ENCODE results near the gene TTLL11. TPM values are rescaled to one million over a fixed set of nuclear protein-coding genes. Genes with fewer than 3 reads are reported as not detected.

TTLL11 gene
- total RNA-seq, 1 experiment from 2014 or later = 1.5 TPM

DNA sequence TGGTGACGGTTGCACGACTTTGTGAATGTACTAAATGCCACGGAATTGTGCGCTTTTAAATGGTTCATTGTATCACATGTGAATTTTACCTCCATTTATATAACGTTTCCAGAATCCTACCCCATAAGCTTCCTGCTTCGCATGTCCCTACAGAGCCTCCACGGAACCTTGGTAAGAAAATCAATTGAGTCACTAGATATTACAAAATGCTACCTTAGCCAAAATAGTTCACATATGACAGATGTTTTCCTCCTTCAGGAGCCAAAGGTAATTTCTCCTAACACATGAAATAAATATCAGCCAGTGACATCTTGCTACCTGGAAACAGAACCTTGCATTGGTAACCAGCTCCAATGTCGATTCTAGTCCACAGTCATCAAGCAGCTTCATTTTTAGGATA lies 125.1 kb downstream of the TTLL11 start:
- H3K23ac ChIP-seq (ENCODE audit: insufficient read length, low read depth, low read length) = no peak overlapping the region
- H2BK120ac ChIP-seq (ENCODE audit: low read depth, low read length, poor library complexity, severe bottlenecking) = no peak overlapping the region
- H3K27me3 ChIP-seq (ENCODE audit: insufficient read depth, low read length) = no peaks in the 10 kb centered on the region
- no CpG with 5 or more reads among the region's 8 CpGs for WGBS (ENCODE audit: extremely low coverage, insufficient read length, low lambda C conversion rate)
- H3K4me1 ChIP-seq (ENCODE audit: insufficient read depth, low read length) = no peaks in the 10 kb centered on the region; the same call in 1 of the 2 replicates
- H2BK5ac ChIP-seq (ENCODE audit: insufficient read length, low read length) = no peak overlapping the region
- no peak overlapping the region for H4K8ac ChIP-seq (replicated peaks; ENCODE audit: insufficient read length, low read depth, low read length)
- no peak overlapping the region for H3K4me2 ChIP-seq (ENCODE audit: insufficient read depth, insufficient read length, low read length)
- Mint-ChIP-seq H3K36me3 (ENCODE audit: insufficient read depth in 1 of 3, low read depth in 3 of 3) (peaks cover 3 to 6% (median 4%) of the 10 kb centered on the region in 3 experiments; a peak in 6 of 7 replicates), H3K27ac (no peak overlapping the region), H3K4me3 (no peak overlapping the region), H3K27me3 (ENCODE audit: low read depth) (peaks cover 4% of the 10 kb centered on the region), H3K9me3 (peaks cover 9 to 12% of the 10 kb centered on the region in 2 experiments), H3K4me1 (no peaks in the 10 kb centered on the region)
- H3K9ac ChIP-seq (ENCODE audit: extremely low read depth, insufficient read length, low read length) = no peak overlapping the region
- TF ChIP-seq, protein P1, sequence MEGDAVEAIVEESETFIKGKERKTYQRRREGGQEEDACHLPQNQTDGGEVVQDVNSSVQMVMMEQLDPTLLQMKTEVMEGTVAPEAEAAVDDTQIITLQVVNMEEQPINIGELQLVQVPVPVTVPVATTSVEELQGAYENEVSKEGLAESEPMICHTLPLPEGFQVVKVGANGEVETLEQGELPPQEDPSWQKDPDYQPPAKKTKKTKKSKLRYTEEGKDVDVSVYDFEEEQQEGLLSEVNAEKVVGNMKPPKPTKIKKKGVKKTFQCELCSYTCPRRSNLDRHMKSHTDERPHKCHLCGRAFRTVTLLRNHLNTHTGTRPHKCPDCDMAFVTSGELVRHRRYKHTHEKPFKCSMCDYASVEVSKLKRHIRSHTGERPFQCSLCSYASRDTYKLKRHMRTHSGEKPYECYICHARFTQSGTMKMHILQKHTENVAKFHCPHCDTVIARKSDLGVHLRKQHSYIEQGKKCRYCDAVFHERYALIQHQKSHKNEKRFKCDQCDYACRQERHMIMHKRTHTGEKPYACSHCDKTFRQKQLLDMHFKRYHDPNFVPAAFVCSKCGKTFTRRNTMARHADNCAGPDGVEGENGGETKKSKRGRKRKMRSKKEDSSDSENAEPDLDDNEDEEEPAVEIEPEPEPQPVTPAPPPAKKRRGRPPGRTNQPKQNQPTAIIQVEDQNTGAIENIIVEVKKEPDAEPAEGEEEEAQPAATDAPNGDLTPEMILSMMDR (conservative IDR thresholded peaks at IDR 0.05) = no peak
- H4K91ac ChIP-seq (ENCODE audit: insufficient read length, low read depth, low read length) = no peak overlapping the region
- no peak overlapping the region for H3K14ac ChIP-seq (ENCODE audit: insufficient read depth, low read length)
- H4K20me1 ChIP-seq (ENCODE audit: control insufficient read depth, insufficient read depth, insufficient read length) = no peaks in the 10 kb centered on the region
- H3K9me3 ChIP-seq (ENCODE audit: control insufficient read depth, low read depth, low read length) = no peaks in the 10 kb centered on the region
- H3K79me1 ChIP-seq (ENCODE audit: insufficient read depth, low read depth, low read length, poor library complexity, severe bottlenecking) = no peaks in the 10 kb centered on the region
- no peaks in the 10 kb centered on the region for H3K79me2 ChIP-seq (ENCODE audit: insufficient read depth, low read length)
- H3T11ph ChIP-seq (ENCODE audit: low read length) = no peak overlapping the region
- no peak overlapping the region for H2AK5ac ChIP-seq (ENCODE audit: insufficient read length, low read length)
- H4K5ac ChIP-seq (ENCODE audit: insufficient read length, low read depth, low read length) = no peak overlapping the region
- no peak overlapping the region for H3K56ac ChIP-seq (ENCODE audit: insufficient read length, low read depth, low read length)
- no peak overlapping the region for H3K4ac ChIP-seq (ENCODE audit: low read depth, low read length)
- H3K27ac ChIP-seq (ENCODE audit: insufficient read length, low read depth, low read length) = no peak overlapping the region
- H2BK15ac ChIP-seq (ENCODE audit: low read depth, low read length) = no peak overlapping the region
- H2BK20ac ChIP-seq (ENCODE audit: low read depth, low read length, poor library complexity, severe bottlenecking) = no peak overlapping the region
- no peak overlapping the region for H2AFZ ChIP-seq (ENCODE audit: low read length)
- no peak for DNase-seq
- H3K23me2 ChIP-seq (ENCODE audit: insufficient read length, low read depth, low read length, poor library complexity, severe bottlenecking) = no peaks in the 10 kb centered on the region
- no peak overlapping the region for H3K18ac ChIP-seq (ENCODE audit: insufficient read length, low read depth, low read length)
- H2BK12ac ChIP-seq (ENCODE audit: insufficient read length, low read depth, low read length) = no peak overlapping the region

Measured in H9 (cell line).